Stimulated activated CD4-positive, alpha-beta T cell treated with anti-CD3 and anti-CD28 coated beads, Interleukin-15, amount 100 ng/mL, for 1 hour (primary cell): ENCODE results near the gene KAT8.

Experiments
- DNase-seq, 2 donors: peaks; one replicate each; pipeline ENCODE4 v3.0.0-alpha.2; 2020; ENCODE audit warnings: low read depth in 1 of 2, low spot score in 1 of 2

KAT8 gene

DNA sequence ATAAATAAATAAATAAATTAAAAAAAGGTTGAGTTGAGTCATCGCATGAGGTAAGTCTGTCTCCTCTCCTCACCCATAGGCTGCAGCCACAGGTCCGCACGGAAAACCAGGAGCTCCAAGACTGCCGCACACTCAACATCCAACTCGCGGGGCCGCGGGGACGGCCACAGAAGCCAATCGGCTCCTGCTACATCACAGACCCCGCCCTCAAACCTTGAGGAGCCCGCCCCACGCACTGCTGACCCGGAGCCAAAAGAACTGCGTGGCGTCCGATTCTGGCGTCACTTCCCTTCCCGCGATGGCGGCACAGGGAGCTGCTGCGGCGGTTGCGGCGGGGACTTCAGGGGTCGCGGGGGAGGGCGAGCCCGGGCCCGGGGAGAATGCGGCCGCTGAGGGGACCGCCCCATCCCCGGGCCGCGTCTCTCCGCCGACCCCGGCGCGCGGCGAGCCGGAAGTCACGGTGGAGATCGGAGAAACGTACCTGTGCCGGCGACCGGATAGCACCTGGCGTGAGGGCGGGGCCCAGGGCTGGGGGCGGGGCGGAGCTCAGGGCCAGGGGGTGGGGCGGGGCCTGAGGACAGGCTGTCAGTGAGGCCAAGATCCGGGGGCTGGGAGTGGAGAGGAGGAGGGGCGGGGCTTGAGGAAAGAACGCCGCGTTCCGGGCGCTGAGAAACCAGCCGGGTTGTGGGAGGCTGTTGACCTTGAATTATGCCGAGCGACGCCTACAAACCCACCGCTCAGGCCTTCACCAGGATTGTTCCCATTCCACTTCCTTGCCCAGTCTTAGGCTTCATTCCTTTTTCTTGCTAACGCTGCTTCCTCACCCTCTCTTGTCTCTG lies at the start of gene KAT8:
TSS of gene KAT8 (plus strand) at position 281 of the 839 bp plus-strand sequence. CDS start at position 299, 18 bp downstream.
- DNase-seq = peak; percentile 92

DNA sequence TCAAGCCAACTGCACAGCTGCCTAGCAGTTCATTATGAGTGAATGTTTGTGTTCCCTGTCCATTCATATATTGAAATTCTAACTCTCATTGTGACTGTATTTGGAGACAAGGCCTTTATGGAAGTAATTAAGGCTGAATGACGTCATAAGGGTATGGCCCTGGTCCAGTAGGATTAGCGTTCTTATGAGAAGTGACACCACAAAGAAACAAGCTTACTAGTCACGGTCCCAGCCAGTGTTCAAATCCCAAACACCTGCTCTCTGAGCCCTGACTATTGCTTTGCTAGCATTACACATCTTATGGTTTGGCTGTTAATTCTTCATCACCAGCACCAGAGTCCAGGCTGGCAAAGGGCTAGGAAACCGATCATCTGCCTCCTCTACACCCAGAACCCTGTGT lies 45.6 kb upstream of the KAT8 start:
- no peak for DNase-seq

DNA sequence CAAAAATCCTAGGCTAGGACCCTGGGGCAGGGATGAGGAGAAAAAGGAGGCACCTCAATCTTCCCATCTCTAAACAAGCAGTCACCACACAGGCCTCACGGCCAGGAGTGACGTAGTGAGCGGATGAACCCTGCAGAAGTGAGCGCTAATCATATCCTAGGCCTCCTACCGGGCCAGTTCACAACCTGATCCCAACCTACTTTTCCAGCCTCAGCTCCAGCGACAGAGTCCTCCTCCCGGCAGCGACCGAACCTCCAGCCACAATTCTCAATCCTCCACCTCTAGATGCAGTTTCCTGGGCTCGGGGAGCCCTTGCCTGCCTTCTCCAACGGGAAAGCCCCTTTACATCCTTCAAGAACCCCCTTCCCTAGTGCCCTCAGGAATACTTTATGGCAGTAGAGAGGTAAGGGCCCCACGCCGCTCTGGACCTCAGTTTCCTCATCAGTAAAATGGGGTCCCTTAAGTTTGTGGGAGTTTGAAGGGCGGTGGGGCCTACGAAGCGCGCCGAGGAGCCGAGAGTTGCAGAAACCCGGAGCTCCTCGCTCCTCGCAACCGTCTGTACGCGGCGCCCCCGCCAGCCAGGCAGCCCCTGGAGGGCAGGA lies 44.8 kb upstream of the KAT8 start:
- DNase-seq = no peak

DNA sequence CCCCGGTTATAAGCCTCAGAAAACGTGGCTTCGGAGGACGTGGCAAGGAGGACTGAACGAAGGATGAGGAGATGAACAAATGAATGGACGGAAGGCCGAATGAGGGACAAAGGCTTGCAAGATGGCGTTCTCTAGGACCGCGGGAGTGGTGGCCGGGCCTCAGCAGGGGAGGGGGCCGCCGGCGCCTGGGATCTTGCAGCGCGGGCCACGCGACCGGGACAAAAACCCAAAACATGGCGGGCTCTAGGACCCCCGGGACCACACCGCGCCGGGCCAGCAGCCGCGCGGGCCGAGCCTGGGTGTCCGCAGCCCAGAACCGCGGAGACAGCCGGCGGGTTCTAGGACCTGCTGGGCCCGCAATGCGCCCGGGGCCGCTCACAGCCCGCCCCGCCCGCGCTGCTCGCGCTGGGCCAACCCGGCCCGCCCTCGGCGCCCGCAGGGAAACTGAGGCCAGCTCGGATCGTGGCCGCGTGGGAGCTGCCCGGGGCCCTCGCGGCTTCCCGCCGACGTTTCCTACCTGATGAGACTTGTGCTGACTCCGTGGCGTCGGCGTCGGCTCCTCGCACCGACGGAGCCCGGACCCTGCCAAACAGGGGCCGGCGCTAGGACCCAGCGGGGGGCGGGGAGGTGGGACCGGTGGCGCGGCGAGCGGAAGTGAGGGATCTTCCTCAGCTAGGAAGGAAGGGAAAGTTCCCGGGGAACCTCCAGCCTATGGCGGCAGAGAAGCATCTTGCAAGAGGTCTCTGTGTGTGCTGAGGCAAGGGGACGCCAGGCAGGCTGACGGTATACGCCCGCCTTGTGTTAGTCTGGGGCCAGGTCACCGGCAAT lies 44.1 kb upstream of the KAT8 start:
- DNase-seq = peak; percentile 69 to 86

DNA sequence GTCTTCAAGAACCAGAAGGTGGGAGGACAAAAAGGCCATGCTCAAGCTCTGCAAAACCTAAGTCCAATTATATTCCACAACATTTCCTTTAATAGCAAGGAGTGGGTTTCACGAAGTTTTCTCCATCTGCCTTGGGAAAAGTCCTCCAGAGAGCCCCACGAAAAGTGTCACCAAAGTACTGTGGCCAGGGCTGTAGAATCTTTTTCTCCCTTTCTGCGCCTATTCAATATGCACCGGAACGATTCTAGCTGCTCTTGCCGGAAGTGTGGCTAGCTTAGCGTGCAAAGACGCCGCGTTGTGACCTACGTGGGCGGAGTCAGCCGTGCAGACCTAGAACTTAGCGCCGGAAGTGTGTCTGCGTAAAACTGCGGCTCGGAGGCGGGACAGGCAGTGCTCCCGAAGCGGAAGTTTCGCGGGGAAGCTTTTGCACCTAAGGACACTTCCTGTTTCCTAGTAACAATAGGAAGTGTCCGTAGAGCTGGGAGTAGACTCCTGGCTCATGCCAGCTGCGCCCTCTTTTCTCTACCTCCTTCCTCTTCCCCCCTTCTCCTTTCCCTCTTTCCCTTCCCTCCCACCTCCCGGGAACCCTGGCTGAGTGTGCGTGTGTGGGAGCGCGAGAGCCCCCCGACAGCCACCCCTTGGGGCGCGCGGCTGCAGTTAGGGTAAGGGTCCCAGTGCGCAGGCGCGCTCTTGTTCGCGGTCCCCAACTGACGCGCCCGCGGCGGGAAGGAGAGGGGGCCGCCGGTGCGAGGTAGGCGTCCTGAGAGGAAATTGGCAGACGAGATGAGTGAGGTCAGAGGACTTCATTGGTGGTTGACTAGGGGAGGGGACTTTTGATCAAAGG lies 43.3 kb upstream of the KAT8 start, which contains the start of the genes ZNF646 and ZNF668:
TSS of gene ZNF646 (plus strand) at position 453 of the 844 bp plus-strand sequence. CDS start 1,903 bp downstream, outside the sequence.
TSS of gene ZNF668 (minus strand) at position 271 of the 844 bp plus-strand sequence. CDS start 9,781 bp downstream, outside the sequence.
- DNase-seq = peak; percentile 89 to 92

DNA sequence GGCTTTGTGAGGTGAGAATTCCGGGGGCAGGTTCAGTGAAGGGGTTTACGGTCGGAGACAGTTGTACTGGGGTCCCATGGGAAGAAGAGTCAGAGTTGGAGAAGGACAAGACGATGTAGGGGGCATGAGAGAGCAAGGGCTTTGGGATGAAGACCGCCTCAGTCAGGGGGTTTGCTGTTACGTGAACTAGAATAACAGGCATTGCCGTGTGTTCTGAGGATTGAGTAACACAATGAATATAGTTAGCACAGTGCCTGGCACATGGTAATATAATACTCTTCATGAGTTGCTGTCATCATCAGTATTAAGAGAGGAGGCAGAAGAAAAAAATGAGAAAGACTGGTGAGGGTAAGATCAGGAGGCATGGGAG lies 42.7 kb upstream of the KAT8 start:
- no peak for DNase-seq

DNA sequence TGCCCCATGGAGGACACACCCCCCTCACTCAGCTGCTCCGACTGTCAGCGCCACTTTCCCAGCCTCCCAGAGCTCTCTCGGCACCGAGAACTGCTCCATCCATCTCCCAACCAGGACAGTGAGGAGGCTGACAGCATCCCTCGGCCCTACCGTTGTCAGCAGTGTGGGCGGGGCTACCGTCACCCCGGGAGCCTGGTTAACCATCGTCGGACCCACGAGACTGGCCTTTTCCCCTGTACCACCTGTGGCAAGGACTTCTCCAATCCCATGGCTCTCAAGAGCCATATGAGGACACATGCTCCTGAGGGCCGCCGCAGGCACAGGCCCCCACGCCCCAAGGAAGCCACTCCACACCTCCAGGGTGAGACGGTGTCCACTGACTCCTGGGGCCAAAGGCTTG lies 41.1 kb upstream of the KAT8 start:
- no peak for DNase-seq

DNA sequence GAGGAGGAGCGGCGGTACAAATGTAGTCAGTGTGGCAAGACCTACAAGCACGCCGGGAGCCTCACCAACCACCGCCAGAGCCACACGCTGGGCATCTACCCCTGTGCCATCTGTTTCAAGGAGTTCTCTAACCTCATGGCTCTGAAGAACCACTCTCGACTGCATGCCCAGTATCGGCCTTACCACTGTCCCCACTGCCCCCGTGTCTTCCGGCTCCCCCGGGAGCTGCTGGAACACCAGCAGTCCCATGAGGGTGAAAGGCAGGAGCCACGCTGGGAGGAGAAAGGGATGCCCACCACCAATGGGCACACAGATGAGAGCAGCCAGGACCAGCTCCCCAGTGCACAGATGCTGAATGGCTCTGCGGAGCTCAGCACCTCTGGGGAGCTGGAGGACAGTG lies 40.4 kb upstream of the KAT8 start:
- no peak for DNase-seq

DNA sequence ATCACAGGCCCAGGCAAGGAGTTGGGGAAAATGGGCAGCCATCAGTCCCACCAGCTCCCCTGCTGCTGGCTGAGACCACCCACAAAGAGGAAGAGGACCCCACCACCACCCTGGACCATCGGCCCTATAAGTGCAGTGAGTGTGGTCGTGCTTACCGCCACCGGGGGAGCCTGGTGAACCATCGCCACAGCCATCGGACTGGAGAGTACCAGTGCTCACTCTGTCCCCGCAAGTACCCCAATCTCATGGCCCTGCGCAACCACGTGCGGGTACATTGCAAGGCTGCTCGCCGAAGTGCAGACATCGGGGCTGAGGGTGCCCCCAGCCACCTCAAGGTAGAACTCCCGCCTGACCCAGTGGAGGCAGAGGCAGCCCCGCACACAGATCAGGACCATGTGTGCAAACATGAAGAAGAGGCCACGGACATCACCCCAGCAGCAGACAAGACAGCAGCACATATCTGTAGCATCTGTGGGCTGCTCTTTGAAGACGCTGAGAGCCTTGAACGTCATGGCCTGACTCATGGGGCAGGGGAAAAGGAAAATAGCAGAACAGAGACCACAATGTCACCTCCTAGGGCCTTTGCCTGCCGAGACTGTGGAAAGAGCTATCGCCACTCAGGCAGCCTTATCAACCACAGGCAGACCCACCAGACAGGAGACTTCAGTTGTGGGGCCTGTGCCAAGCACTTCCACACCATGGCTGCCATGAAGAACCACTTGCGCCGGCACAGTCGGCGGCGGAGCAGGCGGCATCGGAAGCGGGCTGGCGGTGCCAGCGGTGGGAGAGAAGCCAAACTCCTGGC lies 39.7 kb upstream of the KAT8 start:
- DNase-seq = no peak

DNA sequence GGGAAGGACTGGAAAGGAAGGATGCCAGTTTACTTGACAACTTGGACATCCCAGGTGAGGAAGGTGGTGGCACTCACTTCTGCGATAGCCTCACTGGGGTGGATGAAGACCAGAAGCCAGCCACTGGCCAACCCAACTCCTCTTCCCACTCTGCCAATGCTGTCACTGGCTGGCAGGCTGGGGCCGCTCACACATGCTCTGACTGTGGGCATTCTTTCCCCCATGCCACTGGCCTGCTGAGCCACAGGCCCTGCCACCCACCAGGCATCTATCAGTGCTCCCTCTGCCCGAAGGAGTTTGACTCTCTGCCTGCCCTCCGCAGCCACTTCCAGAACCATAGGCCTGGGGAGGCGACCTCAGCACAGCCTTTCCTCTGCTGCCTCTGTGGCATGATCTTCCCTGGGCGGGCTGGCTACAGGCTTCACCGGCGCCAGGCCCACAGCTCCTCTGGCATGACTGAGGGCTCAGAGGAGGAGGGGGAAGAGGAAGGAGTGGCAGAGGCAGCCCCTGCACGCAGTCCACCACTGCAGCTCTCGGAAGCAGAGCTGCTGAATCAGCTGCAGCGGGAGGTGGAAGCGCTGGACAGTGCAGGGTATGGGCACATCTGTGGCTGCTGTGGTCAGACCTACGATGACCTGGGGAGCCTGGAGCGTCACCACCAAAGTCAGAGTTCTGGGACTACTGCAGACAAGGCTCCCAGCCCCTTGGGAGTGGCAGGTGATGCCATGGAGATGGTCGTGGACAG lies 38.7 kb upstream of the KAT8 start:
- DNase-seq = no peak

DNA sequence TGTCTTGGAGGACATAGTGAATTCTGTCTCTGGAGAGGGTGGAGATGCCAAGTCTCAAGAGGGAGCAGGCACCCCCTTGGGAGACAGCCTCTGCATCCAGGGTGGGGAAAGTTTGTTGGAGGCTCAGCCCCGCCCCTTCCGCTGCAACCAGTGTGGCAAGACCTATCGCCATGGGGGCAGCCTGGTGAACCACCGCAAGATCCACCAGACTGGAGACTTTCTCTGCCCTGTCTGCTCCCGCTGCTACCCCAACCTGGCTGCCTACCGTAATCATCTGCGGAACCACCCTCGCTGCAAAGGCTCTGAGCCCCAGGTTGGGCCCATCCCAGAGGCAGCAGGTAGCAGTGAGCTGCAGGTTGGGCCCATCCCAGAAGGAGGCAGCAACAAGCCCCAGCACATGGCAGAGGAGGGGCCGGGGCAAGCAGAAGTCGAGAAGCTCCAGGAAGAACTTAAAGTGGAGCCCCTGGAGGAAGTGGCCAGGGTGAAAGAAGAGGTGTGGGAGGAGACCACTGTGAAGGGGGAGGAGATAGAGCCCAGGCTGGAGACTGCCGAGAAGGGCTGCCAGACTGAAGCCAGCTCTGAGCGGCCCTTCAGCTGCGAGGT lies 38.0 kb upstream of the KAT8 start:
- no peak for DNase-seq

DNA sequence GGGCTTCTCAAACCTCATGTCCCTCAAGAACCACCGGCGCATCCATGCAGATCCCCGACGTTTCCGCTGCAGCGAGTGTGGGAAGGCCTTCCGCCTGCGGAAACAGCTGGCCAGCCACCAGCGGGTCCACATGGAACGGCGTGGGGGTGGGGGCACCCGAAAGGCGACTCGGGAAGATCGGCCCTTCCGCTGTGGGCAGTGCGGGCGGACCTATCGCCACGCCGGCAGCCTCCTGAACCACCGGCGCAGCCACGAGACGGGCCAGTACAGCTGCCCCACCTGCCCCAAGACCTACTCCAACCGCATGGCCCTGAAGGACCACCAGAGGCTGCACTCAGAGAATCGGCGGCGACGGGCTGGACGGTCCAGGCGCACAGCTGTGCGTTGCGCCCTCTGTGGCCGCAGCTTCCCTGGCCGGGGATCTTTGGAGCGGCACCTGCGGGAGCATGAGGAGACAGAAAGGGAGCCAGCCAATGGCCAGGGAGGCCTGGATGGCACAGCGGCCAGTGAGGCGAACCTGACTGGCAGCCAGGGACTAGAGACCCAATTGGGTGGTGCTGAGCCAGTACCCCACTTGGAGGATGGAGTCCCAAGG lies 37.3 kb upstream of the KAT8 start:
- DNase-seq = no peak

DNA sequence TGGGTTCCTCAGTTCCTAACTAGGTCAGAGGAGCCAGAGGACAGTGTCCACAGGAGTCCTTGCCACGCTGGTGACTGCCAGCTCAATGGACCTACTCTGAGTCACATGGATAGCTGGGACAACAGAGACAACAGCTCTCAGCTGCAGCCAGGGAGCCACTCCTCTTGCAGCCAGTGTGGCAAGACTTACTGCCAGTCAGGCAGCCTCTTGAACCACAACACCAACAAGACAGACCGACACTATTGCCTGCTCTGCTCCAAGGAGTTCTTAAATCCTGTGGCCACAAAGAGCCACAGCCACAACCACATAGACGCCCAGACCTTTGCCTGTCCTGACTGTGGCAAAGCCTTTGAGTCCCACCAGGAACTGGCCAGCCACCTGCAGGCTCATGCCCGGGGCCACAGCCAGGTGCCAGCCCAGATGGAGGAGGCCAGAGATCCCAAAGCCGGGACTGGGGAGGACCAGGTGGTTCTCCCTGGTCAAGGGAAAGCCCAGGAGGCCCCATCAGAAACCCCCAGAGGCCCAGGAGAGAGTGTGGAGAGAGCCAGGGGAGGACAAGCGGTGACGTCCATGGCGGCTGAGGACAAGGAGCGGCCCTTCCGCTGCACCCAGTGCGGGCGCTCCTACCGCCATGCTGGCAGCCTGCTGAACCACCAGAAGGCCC lies 36.6 kb upstream of the KAT8 start:
- DNase-seq = no peak

DNA sequence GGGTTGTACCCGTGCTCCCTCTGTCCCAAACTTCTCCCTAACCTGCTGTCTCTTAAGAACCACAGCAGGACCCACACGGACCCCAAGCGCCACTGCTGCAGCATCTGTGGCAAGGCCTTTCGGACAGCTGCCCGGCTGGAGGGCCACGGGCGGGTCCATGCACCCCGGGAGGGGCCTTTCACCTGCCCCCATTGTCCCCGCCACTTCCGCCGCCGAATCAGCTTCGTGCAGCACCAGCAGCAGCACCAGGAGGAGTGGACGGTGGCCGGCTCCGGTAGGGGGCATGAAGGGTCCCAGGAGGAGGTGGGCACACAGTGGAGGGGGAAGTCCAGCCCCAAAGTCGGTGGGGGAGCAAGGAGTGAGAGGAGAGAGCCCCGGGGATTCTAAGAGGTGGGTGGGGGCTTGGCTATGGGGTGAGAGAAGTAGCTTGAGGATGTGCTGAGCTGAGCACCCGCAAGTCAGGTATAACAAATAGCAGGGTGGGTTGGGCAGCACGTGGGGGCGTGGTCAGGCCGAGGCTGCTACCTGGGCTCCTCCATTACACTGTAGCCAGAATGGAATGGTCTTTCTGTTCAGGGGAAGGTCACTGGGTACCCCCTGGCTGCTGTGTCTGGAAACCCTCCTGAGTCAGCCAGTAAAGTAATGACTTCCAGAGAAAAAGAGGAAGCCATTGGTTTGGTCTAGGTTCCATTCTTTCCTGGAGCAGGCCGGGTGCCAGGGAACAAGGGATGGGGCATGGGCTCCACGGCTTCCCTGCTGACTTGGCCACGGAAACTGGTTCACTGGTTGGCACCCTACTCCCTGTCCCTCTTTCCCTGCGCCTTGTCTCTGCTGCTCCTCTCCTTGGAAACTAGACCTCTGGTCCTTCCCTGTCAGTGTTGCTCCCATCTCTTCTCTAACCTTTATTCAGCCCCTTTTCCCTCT lies 35.8 kb upstream of the KAT8 start:
- DNase-seq = no peak

DNA sequence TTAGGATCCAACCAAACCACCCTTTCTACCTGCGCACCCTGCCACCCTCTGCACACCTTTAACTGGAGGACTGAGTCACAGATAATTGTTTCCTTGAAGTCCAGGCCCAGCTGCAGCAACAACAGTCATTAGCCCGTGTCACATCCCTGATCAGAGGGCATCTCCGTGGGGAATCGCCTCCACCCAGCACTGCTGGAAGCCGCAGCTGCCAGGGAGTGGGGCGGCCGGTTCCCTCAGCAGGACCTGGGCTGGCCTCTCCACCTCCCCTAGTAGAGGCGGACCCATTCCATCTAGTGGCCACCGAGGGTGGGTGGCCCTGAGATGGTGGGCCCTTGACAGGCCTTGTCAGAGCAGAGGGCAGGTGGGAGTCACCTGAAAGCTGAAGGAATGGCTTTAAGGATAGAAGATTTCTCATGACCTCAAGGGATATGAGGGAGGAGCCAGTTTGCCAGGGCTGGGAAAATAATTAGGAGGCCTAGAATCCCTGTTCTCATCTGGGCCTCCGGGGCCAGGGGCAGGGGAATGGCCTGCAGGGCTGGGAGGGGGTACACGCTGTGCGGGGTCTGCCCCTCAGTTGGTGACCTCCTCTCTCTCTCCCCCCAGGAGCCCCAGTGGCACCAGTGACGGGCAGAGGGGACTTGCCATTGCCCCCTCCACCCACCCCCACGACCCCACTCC lies 35.0 kb upstream of the KAT8 start:
- DNase-seq = no peak

DNA sequence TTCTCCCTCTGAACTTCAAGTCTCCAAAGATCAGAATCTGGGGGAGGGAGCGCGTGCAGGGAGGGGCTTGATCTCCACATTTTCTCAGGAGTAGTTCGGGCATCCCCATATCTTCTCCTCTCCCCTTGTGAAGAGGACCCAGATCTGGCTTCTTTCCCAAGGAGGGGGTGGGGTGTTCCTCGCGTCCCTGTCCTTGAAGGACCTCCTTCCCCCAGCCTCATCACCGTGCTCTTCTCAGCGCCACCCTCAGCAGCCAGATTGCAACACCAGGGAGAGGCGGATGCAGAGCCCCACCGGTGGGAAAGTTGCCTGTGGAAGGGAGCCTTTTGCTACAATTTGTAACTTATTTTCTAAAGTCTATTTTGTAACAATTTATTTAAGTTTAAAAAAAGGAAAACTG lies 34.4 kb upstream of the KAT8 start:
- DNase-seq = no peak
